ENCODE measurements around the gene SLC16A3.

- TF ChIP-seq CTCF (conservative IDR thresholded peaks at IDR 0.05; ENCODE audit: low read length) (no peak), EZH2phosphoT487 (IDR thresholded peaks at IDR 0.05; ENCODE audit: borderline replicate concordance) (no peak)
Observed at GRCh38 chr17:82246365-82247181, 17.7 kb downstream of the SLC16A3 start.
